Prostate gland (tissue), 2 donors: ENCODE measurements around the gene CYP27A1. TPM values are rescaled to one million over a fixed set of nuclear protein-coding genes. Genes with fewer than 3 reads are reported as not detected.
A peak's percentile ranks its signal among the peaks of the same experiment; 100 is the strongest.

ENCODE experiments used
- DNase-seq: peaks from one replicate; pipeline ENCODE4 v3.0.0-alpha.2; 2019; ENCODE audit warnings: low spot score
- H3K27ac ChIP-seq, 2 donors: fragments of 200-600 bp; sonication (generic); 2 replicates each; pipeline ENCODE4 v1.5.1; 2017 to 2019
- H3K27me3 ChIP-seq: fragments of 200-600 bp; sonication (generic); replicated peaks from 2 replicates; pipeline ENCODE4 v1.5.1; 2019; ENCODE audit not compliant: insufficient read depth
- H3K36me3 ChIP-seq, 2 donors: fragments of 200-600 bp; sonication (generic); 1 replicate in 1 of 2; 2 replicates in 1 of 2; pipeline versions ENCODE4 v1.5.1 to v1.8.1; 2017 to 2019
- H3K4me1 ChIP-seq: fragments of 200-600 bp; sonication (generic); replicated peaks from 2 replicates; pipeline ENCODE4 v1.5.1; 2019
- H3K4me3 ChIP-seq, 2 donors: fragments of 200-600 bp; sonication (generic); 2 replicates each; pipeline ENCODE4 v1.5.1; 2017 to 2019
- H3K9me3 ChIP-seq: fragments of 200-600 bp; sonication (generic); 2 replicates; pipeline ENCODE4 v1.5.1; 2017
- POLR2A ChIP-seq: fragments of 450-650 bp; IDR thresholded peaks from one replicate; pipeline ENCODE4 v1.6.1; 2016; ENCODE audit warnings: antibody characterized with exemption, mild to moderate bottlenecking
- POLR2AphosphoS5 ChIP-seq: sonication (generic); formaldehyde crosslinking; IDR thresholded peaks from one replicate; pipeline ENCODE4 v1.6.1; 2017; ENCODE audit warnings: antibody characterized with exemption
- WGBS: methylation state at CpG from one replicate; pipeline ENCODE4 v1.1.5; 2018; 5-methylcytosine and 5-hydroxymethylcytosine counted together
- intact Hi-C: fragments of 100-400 bp; cut with DNase I; formaldehyde crosslinking; loops from one replicate; pipeline ENCODE4 v1.14.2; 2022
- total RNA-seq, 2 donors: library from RNA; depleted of rRNA; stranded (reverse); fragments of >200 nt; gene quantifications; one replicate each; pipeline ENCODE4 v1.1.0, GENCODE V29; 2016
- TF ChIP-seq, protein P1 (sequence below), 4 experiments: fragments of 200-600 bp in 2 of 4; fragments of 450-650 bp in 2 of 4; sonication (generic) in 2 of 4; IDR thresholded peaks; 1 replicate in 3 of 4; 2 replicates in 1 of 4; pipeline ENCODE4 v1.5.1; 2016 to 2019; ENCODE audit warnings: antibody characterized with exemption in 4 of 4, mild to moderate bottlenecking in 2 of 4, moderate library complexity in 2 of 4

CYP27A1 gene
- total RNA-seq, 2 donors from 2014 or later: 97.7 to 98.3 TPM

DNA sequence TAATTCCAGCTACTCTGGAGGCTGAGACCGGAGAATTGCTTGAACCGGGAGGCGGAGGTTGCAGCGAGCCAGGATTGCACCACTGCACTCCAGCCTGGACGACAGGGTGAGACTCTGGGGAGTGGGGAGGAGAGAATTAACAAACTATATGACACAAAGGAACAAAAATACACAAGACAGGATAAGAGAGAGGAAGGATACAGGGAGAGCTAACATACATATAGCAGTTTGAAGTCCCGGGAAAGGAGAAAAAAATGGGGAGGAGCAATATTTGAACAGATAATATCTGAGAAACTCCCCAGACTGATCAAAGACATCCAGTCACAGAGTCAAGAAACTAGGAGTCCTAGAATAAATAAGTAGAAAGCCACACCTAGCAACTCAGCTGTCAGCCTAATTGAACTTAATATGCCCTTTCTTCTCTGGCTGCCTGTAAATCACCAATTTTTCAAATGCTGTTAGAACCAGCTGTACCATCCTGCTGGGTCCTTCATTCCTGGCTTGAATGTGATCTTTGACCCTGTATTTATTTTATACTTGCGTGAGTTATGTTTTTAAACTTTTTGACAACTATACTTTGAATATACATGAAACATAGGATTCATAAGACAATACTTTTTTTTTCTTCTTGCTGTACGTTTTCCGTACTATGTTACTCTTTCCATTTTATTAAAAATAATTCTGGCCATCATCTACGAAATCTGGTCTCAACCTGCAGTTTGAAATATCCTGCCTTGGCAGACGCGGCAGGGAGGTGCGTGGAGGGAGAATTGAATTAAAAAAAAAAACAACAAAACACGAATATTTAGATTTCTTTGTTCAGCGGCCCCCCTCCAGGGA lies 876 bp upstream of the CYP27A1 start:
- DNase-seq: peak; percentile 71
- 19% methylated on average over 15 of the region's 15 CpGs for WGBS
- Histone ChIP-seq H3K4me1 (no peaks in the 10 kb centered on the region), H3K27me3 (no peaks in the 10 kb centered on the region), H3K27ac (peak overlapping the region; percentile 91 to 96), H3K36me3 (no peaks in the 10 kb centered on the region), H3K9me3 (no peaks in the 10 kb centered on the region), H3K4me3 (peak overlapping the region; percentile 68 to 71)
- intact Hi-C loops: no loop called here
- TF ChIP-seq POLR2A (no peak), POLR2AphosphoS5 (peak; percentile 82)
- TF ChIP-seq, protein P1, sequence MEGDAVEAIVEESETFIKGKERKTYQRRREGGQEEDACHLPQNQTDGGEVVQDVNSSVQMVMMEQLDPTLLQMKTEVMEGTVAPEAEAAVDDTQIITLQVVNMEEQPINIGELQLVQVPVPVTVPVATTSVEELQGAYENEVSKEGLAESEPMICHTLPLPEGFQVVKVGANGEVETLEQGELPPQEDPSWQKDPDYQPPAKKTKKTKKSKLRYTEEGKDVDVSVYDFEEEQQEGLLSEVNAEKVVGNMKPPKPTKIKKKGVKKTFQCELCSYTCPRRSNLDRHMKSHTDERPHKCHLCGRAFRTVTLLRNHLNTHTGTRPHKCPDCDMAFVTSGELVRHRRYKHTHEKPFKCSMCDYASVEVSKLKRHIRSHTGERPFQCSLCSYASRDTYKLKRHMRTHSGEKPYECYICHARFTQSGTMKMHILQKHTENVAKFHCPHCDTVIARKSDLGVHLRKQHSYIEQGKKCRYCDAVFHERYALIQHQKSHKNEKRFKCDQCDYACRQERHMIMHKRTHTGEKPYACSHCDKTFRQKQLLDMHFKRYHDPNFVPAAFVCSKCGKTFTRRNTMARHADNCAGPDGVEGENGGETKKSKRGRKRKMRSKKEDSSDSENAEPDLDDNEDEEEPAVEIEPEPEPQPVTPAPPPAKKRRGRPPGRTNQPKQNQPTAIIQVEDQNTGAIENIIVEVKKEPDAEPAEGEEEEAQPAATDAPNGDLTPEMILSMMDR (IDR thresholded peaks at IDR 0.05): no peak

DNA sequence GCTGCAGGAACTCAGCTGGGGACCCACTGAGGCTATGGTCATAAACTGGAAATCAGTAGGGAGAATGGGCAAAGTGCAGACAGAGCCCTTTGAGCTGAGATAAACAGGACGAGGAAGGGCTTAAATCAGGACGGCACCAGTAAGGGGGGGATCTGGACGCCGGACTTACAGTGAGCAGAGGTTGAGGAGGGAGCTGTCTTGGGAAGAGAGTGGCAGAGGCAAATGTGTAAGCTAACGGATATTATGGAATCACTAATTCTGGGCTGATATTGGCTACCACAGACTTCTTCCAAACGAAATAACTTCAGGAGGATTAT lies 539 bp downstream of the CYP27A1 start:
- Histone ChIP-seq H3K4me3 (peak overlapping the region; percentile 68 to 71), H3K27ac (peak overlapping the region; percentile 91 to 96), H3K36me3 (no peaks in the 10 kb centered on the region), H3K27me3 (no peaks in the 10 kb centered on the region), H3K9me3 (no peaks in the 10 kb centered on the region), H3K4me1 (no peaks in the 10 kb centered on the region)
- intact Hi-C loops: no loop called here
- no peak for TF ChIP-seq POLR2A
- peak; percentile 7 for TF ChIP-seq POLR2AphosphoS5
- TF ChIP-seq, protein P1 (IDR thresholded peaks at IDR 0.05): no peak
- WGBS: 11% methylated on average over 6 of the region's 6 CpGs
- no peak for DNase-seq

DNA sequence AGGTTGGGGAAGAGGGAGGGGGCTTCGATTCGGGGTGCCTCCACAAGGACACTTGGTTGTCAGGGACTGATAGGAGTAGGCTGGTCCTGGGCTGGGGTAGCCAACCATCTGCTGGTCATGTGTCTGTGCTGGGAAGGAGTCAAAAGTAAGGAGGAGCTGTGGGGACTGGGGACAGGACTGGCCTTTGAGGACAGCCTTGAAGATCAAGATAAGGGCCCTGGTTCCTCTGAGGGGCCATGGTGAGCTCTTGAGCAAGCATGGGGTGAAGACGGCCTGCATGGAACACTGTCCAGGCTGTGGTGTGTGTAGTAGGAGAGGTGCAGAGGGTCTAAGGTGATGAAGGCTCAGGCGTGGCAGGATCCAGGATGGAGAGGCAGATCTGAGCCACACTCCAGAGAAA lies 1.7 kb downstream of the CYP27A1 start:
- intact Hi-C loops: no loop called here

DNA sequence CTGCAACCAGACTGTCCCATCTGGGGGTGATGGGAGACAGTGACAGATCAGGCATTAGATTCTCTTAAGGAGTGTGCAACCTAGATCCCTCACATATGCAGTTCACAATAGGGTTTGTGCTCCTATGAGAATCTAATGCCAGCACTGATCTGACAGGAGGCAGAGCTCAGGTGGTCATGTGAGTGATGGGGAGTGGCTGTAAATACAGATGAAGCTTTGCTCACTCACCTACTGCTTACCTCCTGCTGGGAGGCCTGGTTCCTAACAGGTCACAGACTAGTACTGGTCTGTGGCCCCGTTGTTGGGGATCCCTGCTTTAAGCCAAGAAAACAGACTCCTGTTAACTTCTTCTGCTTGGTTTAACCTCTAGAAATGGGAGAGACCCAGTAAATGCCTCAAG lies 3.2 kb downstream of the CYP27A1 start:
- Histone ChIP-seq H3K27ac (peak overlapping the region in 1 of 2 donors; percentile 3), H3K27me3 (no peaks in the 10 kb centered on the region), H3K4me1 (no peaks in the 10 kb centered on the region), H3K4me3 (no peak overlapping the region), H3K9me3 (no peaks in the 10 kb centered on the region), H3K36me3 (no peaks in the 10 kb centered on the region)
- TF ChIP-seq POLR2AphosphoS5: no peak
- TF ChIP-seq, protein P1 (IDR thresholded peaks at IDR 0.05): no peak
- TF ChIP-seq POLR2A: no peak
- WGBS: 50% methylated on average over 1 of the region's 1 CpG
- no peak for DNase-seq
- intact Hi-C loops: no loop called here

More for the DNA sequence above, 1.7 kb downstream of the CYP27A1 start:
- H3K36me3 ChIP-seq: no peaks in the 10 kb centered on the region
- peak overlapping the region in 1 of 2 donors; percentile 68 for H3K4me3 ChIP-seq
- TF ChIP-seq, protein P1 (IDR thresholded peaks at IDR 0.05): no peak
- TF ChIP-seq POLR2A (no peak), POLR2AphosphoS5 (no peak)
- no peaks in the 10 kb centered on the region for H3K4me1 ChIP-seq
- 95% methylated on average over 4 of the region's 4 CpGs for WGBS
- no peaks in the 10 kb centered on the region for H3K27me3 ChIP-seq
- no peak for DNase-seq
- H3K27ac ChIP-seq: peak overlapping the region in 1 of 2 donors; percentile 96
- H3K9me3 ChIP-seq: no peaks in the 10 kb centered on the region

DNA sequence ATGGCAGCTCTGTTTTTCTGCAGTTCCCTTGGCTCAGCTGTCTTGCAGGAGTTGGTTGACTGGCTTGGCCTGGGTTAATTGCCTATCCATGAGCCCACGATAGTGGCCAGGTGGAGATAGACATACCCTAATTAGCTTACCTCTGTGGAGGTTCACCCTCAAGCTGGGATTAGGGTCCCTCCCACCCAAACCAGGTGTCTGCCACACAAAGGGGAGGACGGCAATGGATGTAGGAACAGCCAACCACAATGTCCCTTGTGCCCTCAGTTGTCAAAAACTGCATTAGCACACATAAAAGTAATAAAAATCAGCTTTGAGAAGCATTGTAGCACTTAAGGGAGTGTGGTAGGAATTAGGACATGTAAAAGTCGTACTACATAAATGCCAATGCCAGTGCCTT lies 4.2 kb downstream of the CYP27A1 start:
- intact Hi-C loops: no loop called here
- no peak for TF ChIP-seq POLR2A
- TF ChIP-seq, protein P1 (IDR thresholded peaks at IDR 0.05): no peak
- no peak for TF ChIP-seq POLR2AphosphoS5
- Histone ChIP-seq H3K36me3 (no peaks in the 10 kb centered on the region), H3K9me3 (no peaks in the 10 kb centered on the region), H3K4me1 (no peaks in the 10 kb centered on the region), H3K27ac (no peak overlapping the region), H3K27me3 (no peaks in the 10 kb centered on the region), H3K4me3 (no peak overlapping the region)
- 91% methylated on average over 3 of the region's 3 CpGs for whole genome bisulfite sequencing
- no peak for DNase-seq
